ENCODE measurements around the gene FAM151A. TPM values are rescaled to one million over a fixed set of nuclear protein-coding genes. Genes with fewer than 3 reads are reported as not detected.
A peak's percentile ranks its signal among the peaks of the same experiment; 100 is the strongest.

The FAM151A gene
- total and polyA plus RNA-seq, 2 experiments from 2014 or later, result 0.18 to 0.21 TPM

- Histone ChIP-seq H3K4me1 (ENCODE audit: low read depth) (peaks cover 24% of the 10 kb centered on the region), H3K36me3 (peaks cover 6% of the 10 kb centered on the region), H3K27me3 (no peaks in the 10 kb centered on the region), H3K4me3 (no peak overlapping the region), H3K9me3 (ENCODE audit: low read depth) (no peaks in the 10 kb centered on the region), H3K27ac (peak overlapping the region; percentile 38)
- no peak for TF ChIP-seq CTCF (IDR thresholded peaks at IDR 0.05; ENCODE audit: low read depth, low read length)
- no peak for DNase-seq (ENCODE audit: low read depth in 1 of 2, low spot score in 1 of 2)
These were observed 39.5 kb downstream of the FAM151A start for GRCh38 chr1:54583871-54584270.

GRCh38 chr1:54583307-54583686 is 40.0 kb downstream of the FAM151A start:
- no peak for DNase-seq (ENCODE audit: low read depth in 1 of 2, low spot score in 1 of 2)

GRCh38 chr1:54582566-54583306 is 40.6 kb downstream of the FAM151A start:
- no peak for TF ChIP-seq CTCF (IDR thresholded peaks at IDR 0.05; ENCODE audit: low read depth, low read length)
- Histone ChIP-seq H3K9me3 (ENCODE audit: low read depth) (no peaks in the 10 kb centered on the region), H3K4me3 (no peak overlapping the region), H3K36me3 (no peaks in the 10 kb centered on the region), H3K27me3 (no peaks in the 10 kb centered on the region), H3K4me1 (ENCODE audit: low read depth) (peaks cover 31% of the 10 kb centered on the region), H3K27ac (peak overlapping the region; percentile 76)
- no peak for DNase-seq (ENCODE audit: low read depth in 1 of 2, low spot score in 1 of 2)

More at GRCh38 chr1:54583307-54583686, 40.0 kb downstream of the FAM151A start:
- Histone ChIP-seq H3K36me3 (peaks cover 2% of the 10 kb centered on the region), H3K9me3 (ENCODE audit: low read depth) (no peaks in the 10 kb centered on the region), H3K4me3 (no peak overlapping the region), H3K4me1 (ENCODE audit: low read depth) (peaks cover 29% of the 10 kb centered on the region), H3K27me3 (no peaks in the 10 kb centered on the region), H3K27ac (no peak overlapping the region)
- no peak for TF ChIP-seq CTCF (IDR thresholded peaks at IDR 0.05; ENCODE audit: low read depth, low read length)

- Histone ChIP-seq H3K36me3 (no peaks in the 10 kb centered on the region), H3K4me1 (ENCODE audit: low read depth) (peaks cover 35% of the 10 kb centered on the region), H3K27me3 (no peaks in the 10 kb centered on the region), H3K4me3 (no peak overlapping the region), H3K27ac (peak overlapping the region; percentile 76), H3K9me3 (ENCODE audit: low read depth) (no peaks in the 10 kb centered on the region)
- TF ChIP-seq CTCF (IDR thresholded peaks at IDR 0.05; ENCODE audit: low read depth, low read length), result no peak
- peak; percentile 72 to 92 for DNase-seq (ENCODE audit: low read depth in 1 of 2, low spot score in 1 of 2)
These were observed 41.7 kb downstream of the FAM151A start for GRCh38 chr1:54581621-54582035.

GRCh38 chr1:54580856-54581550 is 42.3 kb downstream of the FAM151A start:
- no peaks in the 10 kb centered on the region for H3K36me3 ChIP-seq
- no peaks in the 10 kb centered on the region for H3K9me3 ChIP-seq (ENCODE audit: low read depth)
- TF ChIP-seq CTCF (IDR thresholded peaks at IDR 0.05; ENCODE audit: low read depth, low read length), result no peak
- no peak overlapping the region for H3K4me3 ChIP-seq
- peak overlapping the region; percentile 76 for H3K27ac ChIP-seq
- H3K27me3 ChIP-seq, result no peaks in the 10 kb centered on the region
- H3K4me1 ChIP-seq (ENCODE audit: low read depth), result peaks cover 36% of the 10 kb centered on the region
- DNase-seq (ENCODE audit: low read depth in 1 of 2, low spot score in 1 of 2), result no peak
